HepG2 (cell line): ENCODE data around the gene ANKS1B.

Experiments used
- ARNTL ChIP-seq: sonication (generic); formaldehyde crosslinking; IDR thresholded peaks from 2 replicates; pipeline ENCODE4 v1.4.0; 2020; ENCODE audit warnings: mild to moderate bottlenecking, missing genetic modification reagents
- GABPA ChIP-seq, 2 experiments: IDR thresholded peaks; 2 replicates each; pipeline ENCODE4 v1.6.1; 2011 to 2016; ENCODE audit warnings: low read depth in 2 of 2, low read length in 1 of 2, missing biosample characterization in 1 of 2, missing genetic modification characterization in 1 of 2
- GTF2F1 ChIP-seq: fragments of 150-350 bp; IDR thresholded peaks from 2 replicates; pipeline ENCODE4 v1.6.1; 2014; ENCODE audit warnings: low read length
- MAFF ChIP-seq: IDR thresholded peaks from 2 replicates; pipeline ENCODE4 v1.6.1; 2011; ENCODE audit warnings: low read depth, low read length, improper control_type of control experiment
- SIN3B ChIP-seq: fragments of 150-350 bp; IDR thresholded peaks from 2 replicates; pipeline ENCODE4 v1.6.1; 2014; ENCODE audit warnings: low read length
- ZNF776 ChIP-seq: sonication (generic); formaldehyde crosslinking; IDR thresholded peaks from 2 replicates; pipeline ENCODE4 v1.4.0; 2020; ENCODE audit warnings: mild to moderate bottlenecking, missing genetic modification reagents
- TF ChIP-seq, protein P1 (sequence below), 2 experiments: IDR thresholded peaks; 2 replicates each; pipeline ENCODE4 v1.6.1; 2011 to 2012; ENCODE audit warnings: low read length in 2 of 2, borderline replicate concordance in 1 of 2, low read depth in 1 of 2, mild to moderate bottlenecking in 1 of 2, moderate library complexity in 1 of 2
- TF ChIP-seq, protein P2 (sequence below): sonication (generic); formaldehyde crosslinking; IDR thresholded peaks from 2 replicates; pipeline ENCODE4 v1.5.0; 2020; ENCODE audit warnings: mild to moderate bottlenecking, missing genetic modification reagents, moderate library complexity
- TF ChIP-seq, protein P3 (sequence below): sonication (generic); formaldehyde crosslinking; IDR thresholded peaks from 2 replicates; pipeline ENCODE4 v1.4.0; 2020; ENCODE audit warnings: missing genetic modification reagents

DNA sequence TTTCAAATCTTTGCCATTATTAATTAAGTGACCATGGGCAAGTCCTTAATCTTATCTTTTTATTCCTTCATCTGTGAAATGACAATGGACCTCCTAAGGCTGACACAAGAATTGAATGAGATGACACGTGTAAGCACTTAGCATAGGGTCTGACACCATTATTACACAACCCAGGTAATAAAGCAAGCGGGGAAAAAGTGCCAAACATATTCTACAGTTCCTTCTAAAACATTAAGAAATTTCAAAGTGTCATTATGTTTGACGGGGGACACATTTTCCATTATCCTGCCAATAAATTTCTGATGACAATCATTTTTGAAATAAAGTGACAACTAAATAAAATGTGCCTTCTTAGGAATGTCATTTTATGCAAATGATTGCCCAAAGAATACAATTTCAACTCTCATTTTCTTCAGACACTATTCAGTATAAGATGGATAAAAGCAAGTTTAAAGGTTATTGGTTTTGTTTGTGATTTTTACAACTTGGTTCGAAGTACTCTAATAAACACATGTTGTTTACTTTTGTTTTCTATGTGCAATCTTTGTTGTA lies 3.0 kb downstream of the ANKS1B start:
- TF ChIP-seq MAFF (no peak), GTF2F1 (no peak), ZNF776 (CRISPR knock-in tag) (no peak), ARNTL (CRISPR knock-in tag) (no peak), SIN3B (no peak), GABPA (IDR thresholded peaks at IDR 0.05; ENCODE audit: low read depth, low read length) (no peak), GABPA (CRISPR knock-in tag; IDR thresholded peaks at IDR 0.05; ENCODE audit: low read depth) (no peak)
- TF ChIP-seq, protein P1, sequence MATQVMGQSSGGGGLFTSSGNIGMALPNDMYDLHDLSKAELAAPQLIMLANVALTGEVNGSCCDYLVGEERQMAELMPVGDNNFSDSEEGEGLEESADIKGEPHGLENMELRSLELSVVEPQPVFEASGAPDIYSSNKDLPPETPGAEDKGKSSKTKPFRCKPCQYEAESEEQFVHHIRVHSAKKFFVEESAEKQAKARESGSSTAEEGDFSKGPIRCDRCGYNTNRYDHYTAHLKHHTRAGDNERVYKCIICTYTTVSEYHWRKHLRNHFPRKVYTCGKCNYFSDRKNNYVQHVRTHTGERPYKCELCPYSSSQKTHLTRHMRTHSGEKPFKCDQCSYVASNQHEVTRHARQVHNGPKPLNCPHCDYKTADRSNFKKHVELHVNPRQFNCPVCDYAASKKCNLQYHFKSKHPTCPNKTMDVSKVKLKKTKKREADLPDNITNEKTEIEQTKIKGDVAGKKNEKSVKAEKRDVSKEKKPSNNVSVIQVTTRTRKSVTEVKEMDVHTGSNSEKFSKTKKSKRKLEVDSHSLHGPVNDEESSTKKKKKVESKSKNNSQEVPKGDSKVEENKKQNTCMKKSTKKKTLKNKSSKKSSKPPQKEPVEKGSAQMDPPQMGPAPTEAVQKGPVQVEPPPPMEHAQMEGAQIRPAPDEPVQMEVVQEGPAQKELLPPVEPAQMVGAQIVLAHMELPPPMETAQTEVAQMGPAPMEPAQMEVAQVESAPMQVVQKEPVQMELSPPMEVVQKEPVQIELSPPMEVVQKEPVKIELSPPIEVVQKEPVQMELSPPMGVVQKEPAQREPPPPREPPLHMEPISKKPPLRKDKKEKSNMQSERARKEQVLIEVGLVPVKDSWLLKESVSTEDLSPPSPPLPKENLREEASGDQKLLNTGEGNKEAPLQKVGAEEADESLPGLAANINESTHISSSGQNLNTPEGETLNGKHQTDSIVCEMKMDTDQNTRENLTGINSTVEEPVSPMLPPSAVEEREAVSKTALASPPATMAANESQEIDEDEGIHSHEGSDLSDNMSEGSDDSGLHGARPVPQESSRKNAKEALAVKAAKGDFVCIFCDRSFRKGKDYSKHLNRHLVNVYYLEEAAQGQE (IDR thresholded peaks at IDR 0.05; ENCODE audit: borderline replicate concordance in 1 of 2, low read depth in 1 of 2, low read length in 2 of 2), result no peak
- TF ChIP-seq, protein P2, sequence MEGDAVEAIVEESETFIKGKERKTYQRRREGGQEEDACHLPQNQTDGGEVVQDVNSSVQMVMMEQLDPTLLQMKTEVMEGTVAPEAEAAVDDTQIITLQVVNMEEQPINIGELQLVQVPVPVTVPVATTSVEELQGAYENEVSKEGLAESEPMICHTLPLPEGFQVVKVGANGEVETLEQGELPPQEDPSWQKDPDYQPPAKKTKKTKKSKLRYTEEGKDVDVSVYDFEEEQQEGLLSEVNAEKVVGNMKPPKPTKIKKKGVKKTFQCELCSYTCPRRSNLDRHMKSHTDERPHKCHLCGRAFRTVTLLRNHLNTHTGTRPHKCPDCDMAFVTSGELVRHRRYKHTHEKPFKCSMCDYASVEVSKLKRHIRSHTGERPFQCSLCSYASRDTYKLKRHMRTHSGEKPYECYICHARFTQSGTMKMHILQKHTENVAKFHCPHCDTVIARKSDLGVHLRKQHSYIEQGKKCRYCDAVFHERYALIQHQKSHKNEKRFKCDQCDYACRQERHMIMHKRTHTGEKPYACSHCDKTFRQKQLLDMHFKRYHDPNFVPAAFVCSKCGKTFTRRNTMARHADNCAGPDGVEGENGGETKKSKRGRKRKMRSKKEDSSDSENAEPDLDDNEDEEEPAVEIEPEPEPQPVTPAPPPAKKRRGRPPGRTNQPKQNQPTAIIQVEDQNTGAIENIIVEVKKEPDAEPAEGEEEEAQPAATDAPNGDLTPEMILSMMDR (CRISPR knock-in tag), result no peak
- TF ChIP-seq, protein P3, sequence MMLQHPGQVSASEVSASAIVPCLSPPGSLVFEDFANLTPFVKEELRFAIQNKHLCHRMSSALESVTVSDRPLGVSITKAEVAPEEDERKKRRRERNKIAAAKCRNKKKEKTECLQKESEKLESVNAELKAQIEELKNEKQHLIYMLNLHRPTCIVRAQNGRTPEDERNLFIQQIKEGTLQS (CRISPR knock-in tag), result no peak
